C4-2B (cell line): ENCODE data around the gene SHISA4.

Experiments
- CTCF ChIP-seq: fragments of 450-650 bp; conservative IDR thresholded peaks from 2 replicates; pipeline ENCODE4 v1.5.1; 2017; ENCODE audit warnings: mild to moderate bottlenecking
- ZFX ChIP-seq: fragments of 450-650 bp; IDR thresholded peaks from 2 replicates; pipeline ENCODE4 v1.6.1; 2017

GRCh38 chr1:201895120-201895665, 6.5 kb downstream of the SHISA4 start:
- no peak for TF ChIP-seq CTCF
- no peak for TF ChIP-seq ZFX
